ENCODE results near the gene NKD2. TPM values are rescaled to one million over a fixed set of nuclear protein-coding genes. Genes with fewer than 3 reads are reported as not detected.

NKD2 gene
- total RNA-seq, 3 donors from 2014 or later (not counting 1 experiment from before 2014, with no cell fraction given), result not detected

DNA sequence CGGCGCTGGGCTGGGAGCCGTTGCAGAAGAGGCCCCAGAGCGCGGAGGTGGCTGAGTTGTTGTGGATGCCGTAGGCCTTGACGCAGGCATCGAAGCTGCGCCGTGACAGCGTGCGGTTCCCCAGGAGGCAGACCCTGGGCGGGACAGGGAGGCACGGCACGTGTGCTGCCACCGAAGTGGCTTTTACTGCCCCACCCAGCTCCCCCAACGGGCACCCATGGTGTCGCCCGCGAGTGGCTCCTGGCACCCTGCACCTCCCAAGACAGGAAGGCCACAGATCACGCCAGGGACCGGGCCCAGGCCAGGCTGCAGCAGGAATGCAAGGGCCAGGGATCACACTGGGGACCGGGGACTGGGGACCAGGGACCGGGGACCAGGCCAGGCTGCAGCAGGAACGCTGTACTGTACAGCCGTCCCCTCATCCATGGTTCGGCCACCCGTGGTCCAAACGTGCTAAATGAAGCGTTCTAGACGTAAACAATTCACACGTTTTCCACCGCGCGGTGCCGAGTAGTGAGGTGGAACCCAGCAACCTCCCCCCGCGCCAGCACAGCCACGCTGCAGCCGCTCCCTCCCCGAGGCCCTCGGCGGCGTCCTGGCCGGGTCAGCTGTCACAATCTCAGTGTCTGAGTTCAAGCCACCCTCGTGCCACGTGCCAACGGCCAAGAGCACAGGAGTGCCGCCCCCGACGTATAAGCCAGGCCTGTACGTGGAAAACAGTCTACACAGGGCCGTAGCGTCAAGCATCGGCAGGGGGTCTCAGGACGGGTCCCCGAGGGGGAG, 75.4 kb downstream of the NKD2 start:
- Mint-ChIP-seq H3K27me3 (ENCODE audit: low read depth in 2 of 2) (no peaks in the 10 kb centered on the region), H3K27ac (no peak overlapping the region), H3K36me3 (no peaks in the 10 kb centered on the region), H3K9me3 (no peaks in the 10 kb centered on the region), H3K4me3 (no peak overlapping the region), H3K4me1 (peaks cover 0 to 14% of the 10 kb centered on the region in 2 donors)
- WGBS (ENCODE audit: insufficient coverage), result 95% methylated on average over 57 of the region's 57 CpGs
- no peak overlapping the region for H3K27ac ChIP-seq (ENCODE audit: low read length)
- H3K9me3 ChIP-seq (ENCODE audit: control insufficient read depth, insufficient read depth, low read length), result no peaks in the 10 kb centered on the region
- intact Hi-C loops (cut with micrococcal nuclease), result no loop called here
- peaks cover 2% of the 10 kb centered on the region for H3K36me3 ChIP-seq (ENCODE audit: control insufficient read depth, insufficient read depth, low read length)
- no peak for TF ChIP-seq CTCF (IDR thresholded peaks at IDR 0.05)
- no peak overlapping the region for H3K4me3 ChIP-seq (ENCODE audit: low read length)
- no peak for ATAC-seq
- DNase-seq, result no peak
- no peaks in the 10 kb centered on the region for H3K27me3 ChIP-seq (ENCODE audit: control insufficient read depth, insufficient read depth, low read length)
- H3K4me1 ChIP-seq (ENCODE audit: control insufficient read depth, insufficient read depth, low read length), result no peaks in the 10 kb centered on the region

DNA sequence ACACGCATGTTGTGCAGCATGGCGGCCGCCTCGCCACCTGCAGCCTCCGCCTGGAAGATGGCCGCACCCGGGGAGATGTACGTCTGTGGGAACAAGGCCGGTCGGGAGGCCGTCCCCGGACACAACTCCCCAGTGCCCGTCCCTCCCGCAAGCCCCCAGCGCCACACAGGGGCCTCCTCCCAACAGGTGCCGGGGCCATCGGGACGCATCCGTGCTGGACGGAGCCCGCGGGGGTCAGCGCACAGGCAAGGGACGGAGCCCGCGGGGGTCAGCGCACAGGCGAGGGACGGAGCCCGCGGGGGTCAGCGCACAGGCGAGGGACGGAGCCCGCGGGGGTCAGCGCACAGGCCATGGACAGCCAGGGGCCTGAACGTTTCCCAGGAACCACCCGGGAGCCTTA, 76.8 kb downstream of the NKD2 start:
- ATAC-seq, result no peak
- 96% methylated on average over 39 of the region's 39 CpGs for WGBS (ENCODE audit: insufficient coverage)
- Mint-ChIP-seq H3K4me1 (peaks cover 0 to 25% of the 10 kb centered on the region in 2 donors), H3K27me3 (ENCODE audit: low read depth in 2 of 2) (no peaks in the 10 kb centered on the region), H3K9me3 (no peaks in the 10 kb centered on the region), H3K36me3 (no peaks in the 10 kb centered on the region), H3K27ac (no peak overlapping the region), H3K4me3 (no peak overlapping the region)
- Histone ChIP-seq H3K36me3 (ENCODE audit: control insufficient read depth, insufficient read depth, low read length) (peaks cover 2% of the 10 kb centered on the region), H3K4me1 (ENCODE audit: control insufficient read depth, insufficient read depth, low read length) (no peaks in the 10 kb centered on the region), H3K9me3 (ENCODE audit: control insufficient read depth, insufficient read depth, low read length) (no peaks in the 10 kb centered on the region), H3K4me3 (ENCODE audit: low read length) (no peak overlapping the region), H3K27ac (ENCODE audit: low read length) (no peak overlapping the region), H3K27me3 (ENCODE audit: control insufficient read depth, insufficient read depth, low read length) (no peaks in the 10 kb centered on the region)
- TF ChIP-seq CTCF (IDR thresholded peaks at IDR 0.05), result no peak
- no peak for DNase-seq
- intact Hi-C loops (cut with micrococcal nuclease), result no loop called here

GRCh38 chr5:1086137-1086536, 77.5 kb downstream of the NKD2 start:
- Histone ChIP-seq H3K4me3 (ENCODE audit: low read length) (no peak overlapping the region), H3K27me3 (ENCODE audit: control insufficient read depth, insufficient read depth, low read length) (no peaks in the 10 kb centered on the region), H3K4me1 (ENCODE audit: control insufficient read depth, insufficient read depth, low read length) (no peaks in the 10 kb centered on the region), H3K9me3 (ENCODE audit: control insufficient read depth, insufficient read depth, low read length) (no peaks in the 10 kb centered on the region), H3K36me3 (ENCODE audit: control insufficient read depth, insufficient read depth, low read length) (peaks cover 2% of the 10 kb centered on the region), H3K27ac (ENCODE audit: low read length) (no peak overlapping the region)
- no peaks in the 10 kb centered on the region for H3K27me3 Mint-ChIP-seq (ENCODE audit: low read depth in 2 of 2)
- intact Hi-C loops (cut with micrococcal nuclease), result no loop called here
- ATAC-seq (no peak), DNase-seq (no peak)
- no peaks in the 10 kb centered on the region for H3K9me3 Mint-ChIP-seq
- H3K4me3 Mint-ChIP-seq, result no peak overlapping the region
- 96% methylated on average over 11 of the region's 11 CpGs for WGBS (ENCODE audit: insufficient coverage)
- peaks cover 0 to 18% of the 10 kb centered on the region in 2 donors for H3K4me1 Mint-ChIP-seq
- TF ChIP-seq CTCF (IDR thresholded peaks at IDR 0.05), result no peak
- H3K27ac Mint-ChIP-seq, result no peak overlapping the region
- no peaks in the 10 kb centered on the region for H3K36me3 Mint-ChIP-seq

- Mint-ChIP-seq H3K27me3 (ENCODE audit: low read depth in 2 of 2) (no peaks in the 10 kb centered on the region), H3K27ac (no peak overlapping the region), H3K4me1 (peaks cover 0 to 14% of the 10 kb centered on the region in 2 donors), H3K4me3 (no peak overlapping the region), H3K9me3 (no peaks in the 10 kb centered on the region), H3K36me3 (no peaks in the 10 kb centered on the region)
- H3K4me1 ChIP-seq (ENCODE audit: control insufficient read depth, insufficient read depth, low read length), result no peaks in the 10 kb centered on the region
- peaks cover 2% of the 10 kb centered on the region for H3K36me3 ChIP-seq (ENCODE audit: control insufficient read depth, insufficient read depth, low read length)
- ATAC-seq, result no peak
- no peak for DNase-seq
- no peak overlapping the region for H3K27ac ChIP-seq (ENCODE audit: low read length)
- no peaks in the 10 kb centered on the region for H3K27me3 ChIP-seq (ENCODE audit: control insufficient read depth, insufficient read depth, low read length)
- no peaks in the 10 kb centered on the region for H3K9me3 ChIP-seq (ENCODE audit: control insufficient read depth, insufficient read depth, low read length)
- WGBS (ENCODE audit: insufficient coverage), result 97% methylated on average over 31 of the region's 31 CpGs
- TF ChIP-seq CTCF (IDR thresholded peaks at IDR 0.05), result no peak
- intact Hi-C loops (cut with micrococcal nuclease), result no loop called here
- H3K4me3 ChIP-seq (ENCODE audit: low read length), result no peak overlapping the region
Measured at GRCh38 chr5:1086871-1087270, 78.3 kb downstream of the NKD2 start.
